Tibial nerve (tissue), 4 donors: ENCODE data around the gene SMG1. TPM values are rescaled to one million over a fixed set of nuclear protein-coding genes. Genes with fewer than 3 reads are reported as not detected.

Experiments used
- DNase-seq, 2 donors: peaks; one replicate each; pipeline ENCODE4 v3.0.0-alpha.2; 2019; ENCODE audit warnings: low spot score in 2 of 2
- H3K27ac ChIP-seq, 4 donors: fragments of 200-600 bp; sonication (generic) in 3 of 4; one replicate each; pipeline ENCODE4 v1.5.1; 2017 to 2019; ENCODE audit warnings: mild to moderate bottlenecking in 1 of 4
- H3K27me3 ChIP-seq, 2 donors: fragments of 200-600 bp; sonication (generic) in 1 of 2; one replicate each; pipeline versions ENCODE4 v1.5.1 to v1.6.0; 2017 to 2019
- H3K36me3 ChIP-seq, 3 donors: fragments of 200-600 bp; sonication (generic); one replicate each; pipeline ENCODE4 v1.5.1; 2018 to 2019
- H3K4me1 ChIP-seq, 4 donors: fragments of 200-600 bp; sonication (generic) in 3 of 4; one replicate each; pipeline ENCODE4 v1.5.1; 2017 to 2019
- H3K4me3 ChIP-seq, 4 donors: fragments of 200-600 bp; sonication (generic) in 3 of 4; one replicate each; pipeline ENCODE4 v1.5.1; 2017 to 2019; ENCODE audit warnings: mild to moderate bottlenecking in 1 of 4, moderate library complexity in 1 of 4
- H3K9me3 ChIP-seq, 4 donors: fragments of 200-600 bp; sonication (generic) in 3 of 4; one replicate each; pipeline ENCODE4 v1.5.1; 2017 to 2019
- CTCF ChIP-seq, 5 experiments: fragments of 200-600 bp in 3 of 5; fragments of 450-650 bp in 2 of 5; sonication (generic) in 3 of 5; IDR thresholded peaks; one replicate each; pipeline ENCODE4 v1.5.1; 2016 to 2019; ENCODE audit warnings: antibody characterized with exemption in 5 of 5, mild to moderate bottlenecking in 3 of 5, moderate library complexity in 2 of 5
- EP300 ChIP-seq, 2 donors: sonication (generic); formaldehyde crosslinking; IDR thresholded peaks; one replicate each; pipeline ENCODE4 v1.6.1; 2017; ENCODE audit warnings: antibody characterized with exemption in 2 of 2, mild to moderate bottlenecking in 1 of 2
- POLR2A ChIP-seq, 2 donors: fragments of 450-650 bp; IDR thresholded peaks; one replicate each; pipeline ENCODE4 v1.6.1; 2017; ENCODE audit warnings: antibody characterized with exemption in 2 of 2, mild to moderate bottlenecking in 2 of 2, moderate library complexity in 2 of 2
- WGBS, 2 donors: methylation state at CpG; one replicate each; pipeline ENCODE4 v1.1.5; 2018; 5-methylcytosine and 5-hydroxymethylcytosine counted together
- total RNA-seq, 4 donors: library from RNA; depleted of rRNA; stranded (reverse); fragments of >200 nt; gene quantifications; one replicate each; pipeline ENCODE4 v1.1.0, GENCODE V29; 2016

SMG1 gene
- total RNA-seq, 4 donors from 2014 or later, result 83.5 to 101 (median 89.4) TPM

DNA sequence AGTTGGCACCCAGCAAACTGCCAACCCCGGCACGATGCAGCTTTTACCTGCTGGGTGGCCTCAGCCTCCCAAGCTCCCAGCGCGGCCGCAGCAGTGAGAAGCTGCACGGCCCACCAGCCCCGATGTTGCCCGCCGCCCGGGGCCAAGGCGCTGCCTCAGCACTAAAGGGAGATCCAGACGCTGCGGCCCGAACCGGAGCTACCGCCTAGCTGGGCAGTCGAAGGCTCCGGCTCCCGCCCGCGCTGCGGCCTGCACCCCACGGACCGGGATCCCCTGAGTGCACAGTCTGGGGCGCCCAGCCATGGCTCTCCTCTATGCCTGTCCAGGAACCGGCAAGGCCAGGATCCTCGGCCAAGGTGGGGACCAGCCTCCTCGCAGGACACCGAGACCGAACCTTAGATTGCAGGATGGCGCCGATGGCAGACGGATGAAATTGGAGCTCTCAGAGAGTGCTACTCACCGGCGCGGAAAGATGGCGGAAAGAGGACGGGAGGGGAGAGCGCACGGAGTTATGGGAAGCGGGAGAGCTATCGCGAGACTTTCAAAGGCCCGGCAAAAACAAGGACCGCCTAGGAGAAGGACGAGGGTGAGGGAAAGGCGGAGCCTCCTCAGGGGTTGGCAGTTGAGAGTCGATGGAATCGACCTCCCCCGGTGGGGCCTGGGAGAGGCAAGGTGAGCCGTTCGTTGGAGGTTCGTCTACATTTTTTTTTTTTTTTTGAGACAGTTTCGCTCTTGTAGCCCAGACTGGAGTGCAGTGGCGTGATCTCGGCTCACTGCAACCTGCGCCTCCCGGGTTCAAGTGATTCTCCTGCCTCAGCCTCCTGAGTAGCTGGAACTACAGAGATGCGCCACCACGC, 136.1 kb downstream of the SMG1 start, which contains the start of gene RPS15A:
RPS15A (minus strand) TSS at position 485 of the 857 bp plus-strand sequence. CDS start 1,221 bp downstream, outside the sequence.
- 5 to 6% methylated on average over 40 to 58 of the region's 60 CpGs for WGBS, 2 donors
- H3K27me3 ChIP-seq, result no peaks in the 10 kb centered on the region
- TF ChIP-seq CTCF (IDR thresholded peaks at IDR 0.05), result peak in 1 of 5 experiments; percentile 37
- TF ChIP-seq EP300 (IDR thresholded peaks at IDR 0.05), result peak in 1 of 2 donors; percentile 97
- peak; percentile 78 to 80 for TF ChIP-seq POLR2A (IDR thresholded peaks at IDR 0.05)
- H3K4me1 ChIP-seq, result peaks cover 0 to 48% (median 32%) of the 10 kb centered on the region in 4 donors
- peak within 1 kb of the TSS; percentile 72 to 89 (median 88) for H3K4me3 ChIP-seq
- DNase-seq, result peak; percentile 88 to 90
- H3K9me3 ChIP-seq, result no peaks in the 10 kb centered on the region
- peaks cover 0 to 67% (median 14%) of the 10 kb centered on the region in 3 donors for H3K36me3 ChIP-seq
- peak within 1 kb of the TSS; percentile 77 to 90 (median 82) for H3K27ac ChIP-seq

DNA sequence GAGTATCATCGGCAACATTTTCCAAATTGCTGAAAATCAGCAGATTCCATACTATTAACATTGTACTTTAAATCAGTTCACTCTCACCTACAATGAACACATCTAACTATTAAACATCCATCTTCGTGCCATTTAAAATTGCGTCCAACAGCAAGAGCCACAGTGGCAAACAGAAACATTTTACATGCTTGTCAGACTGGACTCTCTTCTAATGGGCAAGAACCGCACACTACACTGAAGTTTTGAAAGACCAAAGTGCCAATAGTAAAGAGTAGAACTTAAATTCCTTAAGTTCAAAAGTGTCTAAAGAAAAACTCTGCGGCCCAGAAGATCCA, 136.7 kb downstream of the SMG1 start:
- Histone ChIP-seq H3K4me1 (peaks cover 0 to 51% (median 32%) of the 10 kb centered on the region in 4 donors), H3K4me3 (peak overlapping the region; percentile 72 to 89 (median 88)), H3K27ac (peak overlapping the region; percentile 77 to 90 (median 82)), H3K36me3 (peaks cover 0 to 68% (median 14%) of the 10 kb centered on the region in 3 donors), H3K27me3 (no peaks in the 10 kb centered on the region), H3K9me3 (no peaks in the 10 kb centered on the region)
- 0 to 1% methylated on average over 5 of the region's 5 CpGs for WGBS, 2 donors
- no peak for TF ChIP-seq CTCF (IDR thresholded peaks at IDR 0.05)
- no peak for TF ChIP-seq POLR2A (IDR thresholded peaks at IDR 0.05)
- TF ChIP-seq EP300 (IDR thresholded peaks at IDR 0.05), result no peak
- no peak for DNase-seq

- whole genome bisulfite sequencing, 2 donors, result 13 to 23% methylated on average over 20 of the region's 20 CpGs
- peak overlapping the region in 3 of 4 donors; percentile 82 to 90 (median 83) for H3K27ac ChIP-seq
- H3K36me3 ChIP-seq, result peaks cover 0 to 68% (median 18%) of the 10 kb centered on the region in 3 donors
Measured at GRCh38 chr16:18788828-18789514, 137.2 kb downstream of the SMG1 start.

DNA sequence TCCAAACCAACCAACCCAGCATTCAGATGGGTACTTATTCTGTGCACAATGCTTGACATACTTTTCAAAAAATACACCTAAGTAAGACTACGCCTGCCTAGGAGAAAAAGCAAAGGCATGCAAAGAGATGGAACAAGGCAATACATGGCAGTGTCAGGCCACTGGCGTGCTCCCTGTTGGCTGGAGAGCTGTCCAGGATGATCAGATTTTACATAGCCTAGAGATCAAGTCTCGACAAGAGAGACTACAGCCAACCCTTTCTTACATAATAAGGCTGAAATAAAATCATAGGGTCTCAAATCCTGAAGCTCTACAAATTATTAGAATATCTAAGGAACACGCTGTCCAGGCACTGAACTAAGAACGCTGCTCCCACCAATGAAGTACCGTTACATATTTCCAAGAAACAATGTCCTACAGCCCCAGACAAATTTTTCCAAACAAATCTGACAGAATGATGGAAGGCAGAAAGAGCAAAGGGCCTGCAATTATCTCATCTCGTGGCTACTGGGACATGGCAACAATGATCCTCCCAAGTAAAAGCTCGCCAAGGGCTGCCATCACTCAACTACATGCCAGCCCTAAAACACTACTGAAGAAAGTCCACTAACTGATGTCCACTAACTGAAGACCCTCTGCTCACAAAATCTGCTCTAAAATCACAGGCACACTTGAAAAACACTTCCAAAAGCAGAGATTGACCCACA, 141.1 kb downstream of the SMG1 start:
- peaks cover 0 to 49% (median 30%) of the 10 kb centered on the region in 4 donors for H3K4me1 ChIP-seq
- 72 to 77% methylated on average over 8 of the region's 8 CpGs for WGBS, 2 donors
- no peak for DNase-seq
- no peak overlapping the region for H3K27ac ChIP-seq
- H3K27me3 ChIP-seq, result no peaks in the 10 kb centered on the region
- peaks cover 0 to 67% (median 29%) of the 10 kb centered on the region in 3 donors for H3K36me3 ChIP-seq
- H3K4me3 ChIP-seq, result no peak overlapping the region
- no peak for TF ChIP-seq CTCF (IDR thresholded peaks at IDR 0.05)
- TF ChIP-seq POLR2A (IDR thresholded peaks at IDR 0.05), result no peak
- no peak for TF ChIP-seq EP300 (IDR thresholded peaks at IDR 0.05)
- no peaks in the 10 kb centered on the region for H3K9me3 ChIP-seq

More at GRCh38 chr16:18788828-18789514, 137.2 kb downstream of the SMG1 start:
- no peaks in the 10 kb centered on the region for H3K27me3 ChIP-seq
- TF ChIP-seq POLR2A (IDR thresholded peaks at IDR 0.05) (no peak), CTCF (IDR thresholded peaks at IDR 0.05) (no peak), EP300 (IDR thresholded peaks at IDR 0.05) (no peak)
- H3K4me3 ChIP-seq, result peak overlapping the region; percentile 72 to 89 (median 88)
- H3K9me3 ChIP-seq, result no peaks in the 10 kb centered on the region
- H3K4me1 ChIP-seq, result peaks cover 0 to 53% (median 32%) of the 10 kb centered on the region in 4 donors
- DNase-seq, result no peak
